A549 treated with RU486 at 1 μM for 4 hours (cell line): ENCODE data around the gene CNTNAP1. TPM values are rescaled to one million over a fixed set of nuclear protein-coding genes. Genes with fewer than 3 reads are reported as not detected.

Source experiments
- total RNA-seq: library from RNA; stranded (reverse); fragments of 200-300 nt; extraction: Qiagen RNA extraction; gene quantifications from 5 replicates; pipeline ENCODE4 v1.2.3, GENCODE V29; 2022; ENCODE audit warnings: low read depth

Gene CNTNAP1
- total RNA-seq = 4.3 to 6.5 TPM (median 5.8 TPM) in 5 replicates

GRCh38 chr17:42681976-42682721 is at the start of gene CNTNAP1:
Gene CNTNAP1, plus strand, starts transcription at chr17:42682531. Its CDS starts 299 bp downstream, at chr17:42682830.

GRCh38 chr17:42659079-42659931 is 23.0 kb upstream of the CNTNAP1 start, which contains the start of gene TUBG2:
Gene TUBG2, plus strand, starts transcription at chr17:42659284. Its CDS starts 220 bp downstream, at chr17:42659504.

GRCh38 chr17:42676424-42677011 is 5.8 kb upstream of the CNTNAP1 start, which contains the start of gene PLEKHH3:
Gene PLEKHH3, minus strand, starts transcription at chr17:42676994. Its CDS starts 431 bp downstream, at chr17:42676563.

GRCh38 chr17:42744806-42745617 is 62.7 kb downstream of the CNTNAP1 start, which contains the start of gene EZH1:
Gene EZH1, minus strand, starts transcription at chr17:42745040. Its CDS starts 16,099 bp downstream, at chr17:42728941.

Other genes starting within 250 kb of the CNTNAP1 start
- gene ATP6V0A1, start 223.7 kb upstream of the CNTNAP1 start, total RNA-seq = 35.1 to 45.6 TPM (median 43.9 TPM) in 5 replicates
- gene NAGLU, start 146.3 kb upstream of the CNTNAP1 start, total RNA-seq = 30.6 to 51.3 TPM (median 42.9 TPM) in 5 replicates
- gene HSD17B1, start 129.6 kb upstream of the CNTNAP1 start, total RNA-seq = 0.74 to 1.6 TPM (median 1.2 TPM) in 5 replicates
- 103 to 140 TPM (median 121 TPM) in 5 replicates for gene COASY, start 120.4 kb upstream of the CNTNAP1 start, total RNA-seq
- 52.8 to 64.7 TPM (median 57.9 TPM) in 5 replicates for gene MLX, start 115.4 kb upstream of the CNTNAP1 start, total RNA-seq
- gene PSMC3IP, start 104.8 kb upstream of the CNTNAP1 start, total RNA-seq = 34.1 to 40.6 TPM (median 38.3 TPM) in 5 replicates
- gene RETREG3, start 73.2 kb upstream of the CNTNAP1 start, total RNA-seq = 26.5 to 30.0 TPM (median 28.4 TPM) in 5 replicates
- gene TUBG1, start 72.8 kb upstream of the CNTNAP1 start, total RNA-seq = 139 to 156 TPM (median 151 TPM) in 5 replicates
- gene TUBG2, start 23.2 kb upstream of the CNTNAP1 start, total RNA-seq = 16.9 to 25.5 TPM (median 22.6 TPM) in 5 replicates
- 12.2 to 19.5 TPM (median 17.5 TPM) in 5 replicates for gene PLEKHH3, start 5.5 kb upstream of the CNTNAP1 start, total RNA-seq
- gene CCR10, start 688 bp upstream of the CNTNAP1 start, total RNA-seq = 0.28 to 0.61 TPM (median 0.35 TPM) in 5 replicates
- gene EZH1, start 62.5 kb downstream of the CNTNAP1 start, total RNA-seq = 7.2 to 13.2 TPM (median 10.2 TPM) in 5 replicates
- gene RAMP2, start 78.7 kb downstream of the CNTNAP1 start, total RNA-seq = 0.65 to 1.5 TPM (median 0.76 TPM) in 5 replicates
- 124 to 132 TPM (median 125 TPM) in 5 replicates for gene VPS25, start 90.9 kb downstream of the CNTNAP1 start, total RNA-seq
- 0.85 to 1.7 TPM (median 1.4 TPM) in 5 replicates for gene WNK4, start 98.1 kb downstream of the CNTNAP1 start, total RNA-seq
- gene COA3, start 116.2 kb downstream of the CNTNAP1 start, total RNA-seq = 117 to 153 TPM (median 137 TPM) in 5 replicates
- not detected in 5 replicates for gene CNTD1, start 116.3 kb downstream of the CNTNAP1 start, total RNA-seq
- gene BECN1, start 141.8 kb downstream of the CNTNAP1 start, total RNA-seq = 78.7 to 105 TPM (median 81.3 TPM) in 5 replicates
- 233 to 282 TPM (median 239 TPM) in 5 replicates for gene PSME3, start 150.9 kb downstream of the CNTNAP1 start, total RNA-seq
- gene AOC2, start 162.0 kb downstream of the CNTNAP1 start, total RNA-seq = 1.4 to 2.0 TPM (median 1.9 TPM) in 5 replicates
- 0.82 to 1.6 TPM (median 1.1 TPM) in 5 replicates for gene AOC3, start 168.7 kb downstream of the CNTNAP1 start, total RNA-seq
- gene G6PC1, start 218.3 kb downstream of the CNTNAP1 start, total RNA-seq = not detected in 5 replicates